Measurements from ENCODE around the gene ARHGEF38.

DNA sequence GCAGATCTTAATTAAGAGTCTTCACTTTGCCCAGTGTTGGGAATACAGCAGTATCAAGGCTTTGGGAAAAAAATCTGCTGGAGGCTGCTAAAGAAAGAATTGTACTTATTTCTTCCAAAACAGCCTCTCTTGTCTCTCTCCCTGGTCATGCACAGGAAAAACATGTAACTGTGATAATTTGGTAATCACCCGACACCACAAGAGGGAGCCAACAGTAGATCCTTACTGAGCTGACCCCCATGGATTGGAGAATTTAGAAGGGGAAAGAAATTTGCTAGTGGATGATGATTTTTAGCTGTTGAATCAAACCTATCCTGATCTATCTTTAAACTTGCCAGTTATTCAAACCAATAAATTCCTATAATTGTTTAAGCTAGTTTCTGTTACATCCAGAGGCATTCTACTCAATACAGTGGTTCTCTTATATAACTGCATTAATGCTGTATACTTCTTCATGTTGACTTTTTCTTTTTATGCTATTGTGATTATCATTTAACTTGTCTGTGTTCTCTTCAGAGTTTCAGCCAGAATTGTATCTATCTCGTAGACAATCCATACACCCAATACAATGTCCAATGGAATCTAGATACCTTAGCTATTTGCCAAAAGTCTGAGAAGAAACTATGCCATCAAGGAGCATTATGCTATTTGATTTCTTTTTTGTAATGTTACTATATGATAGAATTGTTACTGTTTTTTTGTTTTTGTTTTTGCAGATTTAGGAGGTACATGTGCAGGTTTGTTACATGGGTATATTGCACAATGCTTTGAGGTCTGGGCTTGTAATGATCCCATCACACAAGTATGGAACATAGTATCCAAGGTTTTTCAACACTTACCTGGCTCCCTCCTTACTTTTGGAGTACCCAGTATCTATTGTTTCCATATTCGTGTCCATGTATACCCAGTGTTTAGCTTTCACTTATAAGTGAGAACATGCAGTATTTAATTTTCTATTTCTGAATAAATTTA lies 31.3 kb upstream of the ARHGEF38 start:
- TF ChIP-seq, protein P1, sequence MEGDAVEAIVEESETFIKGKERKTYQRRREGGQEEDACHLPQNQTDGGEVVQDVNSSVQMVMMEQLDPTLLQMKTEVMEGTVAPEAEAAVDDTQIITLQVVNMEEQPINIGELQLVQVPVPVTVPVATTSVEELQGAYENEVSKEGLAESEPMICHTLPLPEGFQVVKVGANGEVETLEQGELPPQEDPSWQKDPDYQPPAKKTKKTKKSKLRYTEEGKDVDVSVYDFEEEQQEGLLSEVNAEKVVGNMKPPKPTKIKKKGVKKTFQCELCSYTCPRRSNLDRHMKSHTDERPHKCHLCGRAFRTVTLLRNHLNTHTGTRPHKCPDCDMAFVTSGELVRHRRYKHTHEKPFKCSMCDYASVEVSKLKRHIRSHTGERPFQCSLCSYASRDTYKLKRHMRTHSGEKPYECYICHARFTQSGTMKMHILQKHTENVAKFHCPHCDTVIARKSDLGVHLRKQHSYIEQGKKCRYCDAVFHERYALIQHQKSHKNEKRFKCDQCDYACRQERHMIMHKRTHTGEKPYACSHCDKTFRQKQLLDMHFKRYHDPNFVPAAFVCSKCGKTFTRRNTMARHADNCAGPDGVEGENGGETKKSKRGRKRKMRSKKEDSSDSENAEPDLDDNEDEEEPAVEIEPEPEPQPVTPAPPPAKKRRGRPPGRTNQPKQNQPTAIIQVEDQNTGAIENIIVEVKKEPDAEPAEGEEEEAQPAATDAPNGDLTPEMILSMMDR (conservative IDR thresholded peaks at IDR 0.05) = peak; percentile 81
- TF ChIP-seq ZFX (IDR thresholded peaks at IDR 0.05) = no peak

Data from C4-2B (cell line).